ENCODE data around the gene ASCL2. TPM values are rescaled to one million over a fixed set of nuclear protein-coding genes. Genes with fewer than 3 reads are reported as not detected.

Gene ASCL2
- total and polyA plus RNA-seq, 10 of the 15 experiments (the other 5 are each of a cell fraction or from before 2014, with no cell fraction given): not detected

GRCh38 chr11:2234963-2235362, 35.4 kb downstream of the ASCL2 start (continued):
- TF ChIP-seq BCLAF1 (IDR thresholded peaks at IDR 0.05): no peak

- ChIA-PET RAD21 (ENCODE audit: unreplicated experiment) (no interaction called here), SMC1A (ENCODE audit: uncharacterized antibody, unreplicated experiment) (interaction anchor here (1.1 kb wide), 1 partner anchor 187 kb away, joined by 3 read pairs; no protein-coding TSS in a partner anchor), CTCF (interaction anchor here (0.9 kb wide), 1 partner anchor 11 kb away, joined by 3 read pairs; no protein-coding TSS in a partner anchor), POLR2A (no interaction called here)
- FAIRE-seq (no peak), ATAC-seq (no peak), DNase-seq (ENCODE audit: low read depth, low spot score) (no peak)
- intact Hi-C loops (cut with micrococcal nuclease; ENCODE audit: unreplicated experiment): no loop called here
- Histone ChIP-seq H4K20me1 (ENCODE audit: control insufficient read depth, insufficient read depth) (no peaks in the 10 kb centered on the region), H3K4me2 (ENCODE audit: control insufficient read depth, insufficient read depth) (no peak overlapping the region), H3K4me3 (no peak overlapping the region), H3K36me3 (ENCODE audit: control insufficient read depth in 2 of 2, insufficient read depth in 2 of 2, low read length in 1 of 2) (no peaks in the 10 kb centered on the region), H3K9me3 (replicated peaks; ENCODE audit: control insufficient read depth, insufficient read depth, low read length) (no peaks in the 10 kb centered on the region), H3K4me1 (ENCODE audit: control insufficient read depth, insufficient read depth, low read length) (no peaks in the 10 kb centered on the region), H3K9ac (ENCODE audit: control insufficient read depth, insufficient read depth, low read length) (no peak overlapping the region), H3K79me2 (ENCODE audit: control insufficient read depth, insufficient read depth, low read length) (no peaks in the 10 kb centered on the region), H3K27me3 (replicated peaks in 1 of 2; ENCODE audit: control insufficient read depth in 2 of 2, insufficient read depth in 2 of 2, low read length in 1 of 2) (peaks cover 0 to 2% of the 10 kb centered on the region in 2 experiments; a peak in 3 of 4 replicates), H2AFZ (ENCODE audit: control insufficient read depth, low read depth, low read length) (no peak overlapping the region), H3K27ac (ENCODE audit: control insufficient read depth, insufficient read depth) (no peak overlapping the region)
- 28% methylated on average over 10 of the region's 10 CpGs for WGBS (ENCODE audit: insufficient coverage, insufficient replicate concordance, low lambda C conversion rate, missing lambda C conversion rate)
- in situ Hi-C loops (cut with MboI): no loop called here
- BruUV-seq (replicated peaks): no TSS peak
- TF ChIP-seq POLR2AphosphoS5 (IDR thresholded peaks at IDR 0.05; ENCODE audit: low read length) (no peak), WRNIP1 (IDR thresholded peaks at IDR 0.05; ENCODE audit: borderline replicate concordance, low read depth, low read length) (no peak), STAT1 (conservative IDR thresholded peaks at IDR 0.05) (no peak), FOS (IDR thresholded peaks at IDR 0.05; ENCODE audit: borderline replicate concordance, extremely low read depth, insufficient read length) (no peak), SIX5 (IDR thresholded peaks at IDR 0.05; ENCODE audit: low read depth, low read length, severe bottlenecking) (no peak), KDM1A (IDR thresholded peaks at IDR 0.05; ENCODE audit: borderline replicate concordance) (no peak), CUX1 (IDR thresholded peaks at IDR 0.05; ENCODE audit: insufficient replicate concordance, low read depth, low read length) (no peak), ZSCAN29 (IDR thresholded peaks at IDR 0.05) (no peak), CEBPB (IDR thresholded peaks at IDR 0.05; ENCODE audit: borderline replicate concordance in 1 of 2, low read depth in 2 of 2, low read length in 2 of 2) (no peak), CHD2 (IDR thresholded peaks at IDR 0.05; ENCODE audit: borderline replicate concordance, low read depth, low read length) (no peak), MTA2 (IDR thresholded peaks at IDR 0.05; ENCODE audit: low read depth) (no peak), BHLHE40 (IDR thresholded peaks at IDR 0.05; ENCODE audit: borderline replicate concordance in 1 of 2, low read depth in 2 of 2, low read length in 1 of 2) (no peak), POLR2AphosphoS2 (IDR thresholded peaks at IDR 0.05; ENCODE audit: low read depth, low read length) (no peak)
These were observed 36.5 kb downstream of the ASCL2 start for GRCh38 chr11:2233693-2234455.
